ENCODE data around the gene LDLRAP1.
"Not testable (repeated sequence)": the region's sequence is repeated elsewhere in the genome, so short reads cannot be mapped to it uniquely, and the experiment has no call there.

LDLRAP1 gene, protein sequence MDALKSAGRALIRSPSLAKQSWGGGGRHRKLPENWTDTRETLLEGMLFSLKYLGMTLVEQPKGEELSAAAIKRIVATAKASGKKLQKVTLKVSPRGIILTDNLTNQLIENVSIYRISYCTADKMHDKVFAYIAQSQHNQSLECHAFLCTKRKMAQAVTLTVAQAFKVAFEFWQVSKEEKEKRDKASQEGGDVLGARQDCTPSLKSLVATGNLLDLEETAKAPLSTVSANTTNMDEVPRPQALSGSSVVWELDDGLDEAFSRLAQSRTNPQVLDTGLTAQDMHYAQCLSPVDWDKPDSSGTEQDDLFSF

DNA sequence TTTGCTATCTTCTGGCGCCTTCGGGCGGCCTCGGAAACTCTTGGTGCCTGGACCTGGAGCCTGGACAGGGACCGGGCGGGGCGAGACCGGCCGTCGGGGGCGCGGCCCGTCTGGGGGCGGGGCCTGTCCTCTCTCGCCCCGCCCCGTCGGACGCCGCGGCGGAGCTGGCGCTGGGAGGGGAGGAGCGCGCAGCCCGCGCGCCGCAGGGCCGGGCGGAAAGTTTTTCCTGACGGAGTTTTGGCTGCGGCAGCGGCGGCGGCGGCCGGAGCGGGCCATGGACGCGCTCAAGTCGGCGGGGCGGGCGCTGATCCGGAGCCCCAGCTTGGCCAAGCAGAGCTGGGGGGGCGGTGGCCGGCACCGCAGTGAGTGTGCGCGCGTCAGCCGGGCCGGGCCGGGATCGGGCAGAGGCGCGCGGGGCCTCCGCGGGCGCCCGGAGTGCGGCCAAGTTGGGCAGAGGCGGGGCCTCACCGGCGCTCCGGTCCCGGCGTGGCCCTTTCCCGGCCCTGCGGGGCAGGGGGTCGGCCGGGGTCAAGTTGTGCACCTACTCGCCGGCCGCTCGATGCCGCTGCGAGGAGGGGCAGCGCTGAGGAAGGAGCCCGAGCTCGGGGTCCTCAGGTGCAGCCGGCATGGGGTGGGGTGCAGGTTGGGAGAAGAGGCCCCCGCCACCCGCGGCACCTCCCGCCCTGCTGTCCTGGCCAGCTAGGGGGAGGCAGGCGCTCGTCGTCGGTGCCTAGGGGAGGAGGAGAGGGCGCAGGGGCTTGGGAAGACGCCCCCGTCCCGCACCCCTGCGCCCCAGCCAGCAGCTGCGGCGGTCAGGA, at the start of gene LDLRAP1:
Gene LDLRAP1, plus strand, starts transcription at position 182 of the 818 bp plus-strand sequence. Its CDS starts 93 bp downstream, at position 275.
- DNase-seq: peak; percentile 81

GRCh38 chr1:25494952-25495351, 48.5 kb upstream of the LDLRAP1 start:
- no peak for DNase-seq

DNA sequence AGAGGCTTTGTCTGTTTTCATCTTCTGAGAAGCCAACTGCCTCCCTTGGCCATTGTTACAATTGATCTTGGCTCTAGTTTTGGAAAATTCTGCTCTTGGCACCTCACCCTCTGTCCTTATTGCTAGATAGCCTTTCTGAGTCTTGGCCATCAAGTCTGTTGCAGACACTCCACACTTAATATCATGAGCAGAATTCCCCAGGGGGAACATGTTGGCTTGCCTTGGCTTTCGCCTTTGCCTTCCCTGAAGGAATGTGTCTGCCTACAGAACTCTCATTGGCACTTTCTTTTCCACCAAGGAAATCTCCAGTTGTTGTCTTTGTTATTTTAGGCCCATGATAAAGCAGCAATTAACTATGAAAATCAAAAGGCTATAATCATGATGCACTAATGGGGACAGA, 42.7 kb upstream of the LDLRAP1 start:
- no peak for DNase-seq

GRCh38 chr1:25501235-25502058, 42.0 kb upstream of the LDLRAP1 start:
- no peak for DNase-seq

- no peak for DNase-seq
Observed at GRCh38 chr1:25502957-25503356, 40.4 kb upstream of the LDLRAP1 start.

- DNase-seq: peak; percentile 46
Observed at GRCh38 chr1:25503551-25504426, 39.6 kb upstream of the LDLRAP1 start.

DNA sequence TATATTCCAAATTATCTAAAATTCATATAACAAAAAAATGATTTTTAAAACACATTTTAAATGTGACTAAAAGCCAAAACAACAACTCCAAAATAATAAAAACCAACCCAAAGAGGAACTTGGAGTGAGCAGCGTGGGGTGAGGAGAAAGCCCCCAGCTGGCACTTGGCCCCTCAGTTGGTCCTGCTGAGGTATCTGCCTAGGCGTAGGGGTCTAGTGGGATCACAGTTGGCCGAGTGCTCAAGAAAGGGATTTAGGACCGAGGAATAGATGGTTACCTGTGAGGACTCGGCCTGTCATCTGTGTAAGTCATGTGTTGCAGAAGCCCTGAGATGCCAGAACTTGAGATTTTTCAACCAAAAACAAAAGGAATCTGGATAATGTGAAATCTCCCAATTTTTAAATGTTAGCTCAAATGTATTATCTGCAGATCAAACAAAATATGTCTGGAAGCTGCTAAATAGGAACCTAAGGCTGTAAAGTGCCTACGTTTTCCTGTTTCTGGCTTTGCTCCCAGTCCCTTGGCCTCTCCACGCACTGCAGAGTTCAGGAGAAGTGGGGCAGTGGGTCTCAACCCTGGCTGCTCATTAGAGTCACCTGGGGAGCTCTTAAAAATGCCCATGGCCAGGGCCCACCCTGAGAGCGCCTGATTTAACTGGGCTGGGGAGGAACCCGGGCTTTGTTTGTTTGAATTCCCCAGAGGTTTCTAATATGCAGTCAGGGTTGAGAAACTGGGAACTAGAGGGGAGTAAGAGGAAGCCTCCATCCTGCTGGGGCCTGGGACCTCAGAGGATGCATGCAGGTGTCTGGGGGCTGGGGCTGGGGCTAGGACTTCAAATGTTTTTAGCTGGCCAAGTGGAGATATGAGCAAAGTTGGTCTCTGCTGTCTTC, 38.5 kb upstream of the LDLRAP1 start:
- DNase-seq: no peak

- DNase-seq: no peak
Observed at GRCh38 chr1:25505656-25506385, 37.6 kb upstream of the LDLRAP1 start.

DNA sequence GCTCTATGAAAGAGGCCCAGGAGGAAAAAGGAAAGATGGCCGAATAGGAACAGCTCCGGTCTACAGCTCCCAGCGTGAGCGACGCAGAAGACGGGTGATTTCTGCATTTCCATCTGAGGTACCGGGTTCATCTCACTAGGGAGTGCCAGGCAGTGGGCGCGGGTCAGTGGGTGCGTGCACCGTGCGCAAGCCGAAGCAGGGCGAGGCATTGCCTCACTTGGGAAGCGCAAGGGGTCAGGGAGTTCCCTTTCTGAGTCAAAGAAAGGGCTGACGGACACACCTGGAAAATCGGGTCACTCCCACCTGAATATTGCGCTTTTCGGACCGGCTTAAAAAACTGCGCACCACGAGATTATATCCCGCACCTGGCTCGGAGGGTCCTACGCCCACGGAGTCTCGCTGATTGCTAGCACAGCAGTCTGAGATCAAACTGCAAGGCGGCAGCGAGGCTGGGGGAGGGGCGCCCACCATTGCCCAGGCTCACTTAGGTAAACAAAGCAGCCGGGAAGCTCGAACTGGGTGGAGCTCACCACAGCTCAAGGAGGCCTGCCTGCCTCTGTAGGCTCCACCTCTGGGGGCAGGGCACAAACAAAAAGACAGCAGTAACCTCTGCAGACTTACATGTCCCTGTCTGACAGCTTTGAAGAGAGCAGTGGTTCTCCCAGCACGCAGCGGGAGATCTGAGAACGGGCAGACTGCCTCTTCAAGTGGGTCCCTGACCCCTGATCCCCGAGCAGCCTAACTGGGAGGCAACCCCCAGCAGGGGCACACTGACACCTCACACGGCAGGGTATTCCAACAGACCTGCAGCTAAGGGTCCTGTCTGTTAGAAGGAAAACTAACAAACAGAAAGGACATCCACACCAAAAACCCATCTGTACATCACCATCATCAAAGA, 36.6 kb upstream of the LDLRAP1 start:
- DNase-seq: not testable (repeated sequence)

DNA sequence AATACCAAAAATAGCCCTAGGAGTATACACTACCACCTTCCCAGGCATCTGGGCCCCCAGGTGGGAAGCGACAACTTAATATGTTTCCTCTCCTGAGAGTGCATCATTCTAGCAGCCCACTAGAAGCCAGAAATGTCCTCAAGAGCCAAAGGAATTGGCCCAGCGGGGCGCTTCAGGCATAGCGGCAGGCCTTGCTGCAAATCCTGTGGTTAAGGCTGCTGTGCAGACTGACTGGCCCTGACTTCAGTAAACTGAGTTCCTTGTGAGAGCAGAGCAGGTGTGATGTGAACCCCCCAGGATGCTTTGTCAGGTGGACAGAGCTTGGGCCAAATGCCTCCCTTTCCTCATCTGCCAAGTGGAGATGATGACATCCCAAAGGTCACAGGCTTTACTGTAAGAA, 29.7 kb upstream of the LDLRAP1 start:
- DNase-seq: no peak

- DNase-seq: no peak
Observed at GRCh38 chr1:25515033-25515432, 28.4 kb upstream of the LDLRAP1 start.

- no peak for DNase-seq
Observed at GRCh38 chr1:25516686-25517085, 26.7 kb upstream of the LDLRAP1 start.

GRCh38 chr1:25517476-25518394, 25.7 kb upstream of the LDLRAP1 start:
- no peak for DNase-seq

DNA sequence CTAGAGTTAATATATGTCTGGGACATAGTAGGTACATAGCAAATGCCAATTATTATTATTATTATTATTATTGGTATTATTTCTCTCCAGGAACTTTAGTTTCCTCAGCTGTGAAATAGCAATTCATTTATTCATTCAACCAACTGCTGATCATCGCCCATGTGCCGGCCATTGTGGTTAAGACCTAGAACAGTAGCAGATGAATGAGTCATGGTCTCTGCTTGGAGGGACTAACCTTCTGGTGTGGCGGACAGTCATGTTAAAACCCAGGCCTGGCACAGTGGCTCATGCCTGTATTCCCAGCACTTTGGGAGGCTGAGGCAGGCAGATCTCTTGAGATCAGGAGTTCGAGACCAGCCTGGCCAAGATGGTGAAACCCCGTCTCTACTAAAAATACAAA, 23.8 kb upstream of the LDLRAP1 start:
- DNase-seq: no peak

DNA sequence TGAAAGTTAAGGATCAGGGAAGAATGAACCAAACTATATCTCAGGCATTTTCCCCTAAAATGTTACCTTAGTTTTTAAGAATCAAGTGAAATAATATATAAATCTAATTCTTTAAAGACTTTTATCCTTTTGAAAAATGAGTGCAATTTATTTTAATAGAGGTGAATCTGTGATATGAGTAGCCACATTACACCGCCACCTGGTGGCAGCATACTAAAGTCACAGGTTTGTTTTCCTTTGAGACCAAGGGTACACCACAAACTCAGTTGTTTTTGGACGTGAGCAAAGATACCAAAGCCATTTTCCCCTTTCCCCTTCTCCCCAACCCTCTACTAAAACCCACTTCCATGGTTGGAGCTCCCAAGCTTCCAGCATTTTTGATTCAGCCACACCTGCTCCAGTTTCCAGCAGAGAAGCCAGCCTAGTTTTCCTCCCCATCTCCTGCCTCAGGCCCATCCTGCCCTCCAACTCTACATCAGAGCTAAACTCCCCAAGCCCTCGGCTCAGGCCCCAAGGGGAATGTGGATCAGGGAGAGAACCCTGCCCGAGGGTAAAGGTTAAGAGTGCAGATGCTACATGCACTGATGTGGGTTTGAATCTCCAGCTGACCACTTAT, 22.9 kb upstream of the LDLRAP1 start:
- no peak for DNase-seq

- no peak for DNase-seq
Observed at GRCh38 chr1:25522031-25522655, 21.3 kb upstream of the LDLRAP1 start.

- no peak for DNase-seq
Observed at GRCh38 chr1:25523542-25523941, 19.9 kb upstream of the LDLRAP1 start.
